Testis (tissue), 3 donors: ENCODE results near the gene PHGDH. TPM values are rescaled to one million over a fixed set of nuclear protein-coding genes. Genes with fewer than 3 reads are reported as not detected.
A peak's percentile ranks its signal among the peaks of the same experiment; 100 is the strongest.

Source experiments
- DNase-seq: peaks from one replicate; pipeline ENCODE4 v3.0.0-alpha.2; 2019
- H3K27ac ChIP-seq, 2 donors: fragments of 200-600 bp; sonication (generic); one replicate each; pipeline ENCODE4 v1.5.1; 2019
- H3K27me3 ChIP-seq: fragments of 200-600 bp; sonication (generic); one replicate; pipeline ENCODE4 v1.5.1; 2019
- H3K36me3 ChIP-seq: fragments of 200-600 bp; sonication (generic); one replicate; pipeline ENCODE4 v1.5.1; 2017; ENCODE audit warnings: low read depth; ENCODE audit errors: missing control alignments
- H3K4me1 ChIP-seq: fragments of 200-600 bp; sonication (generic); one replicate; pipeline ENCODE4 v1.5.1; 2019
- H3K4me3 ChIP-seq, 2 donors: fragments of 200-600 bp; sonication (generic); one replicate each; pipeline ENCODE4 v1.5.1; 2017 to 2019
- H3K9me3 ChIP-seq: fragments of 200-600 bp; sonication (generic); one replicate; pipeline ENCODE4 v1.5.1; 2017
- POLR2A ChIP-seq: fragments of 450-650 bp; IDR thresholded peaks from one replicate; pipeline ENCODE4 v1.6.1; 2017; ENCODE audit warnings: antibody characterized with exemption, mild to moderate bottlenecking, moderate library complexity
- WGBS, 2 donors: methylation state at CpG; one replicate each; pipeline ENCODE4 v1.1.5; 2018; 5-methylcytosine and 5-hydroxymethylcytosine counted together
- intact Hi-C: fragments of 100-400 bp; cut with DNase I; formaldehyde crosslinking; loops from one replicate; pipeline ENCODE4 v1.15.1; 2023; ENCODE audit warnings: low total_unique reads
- polyA plus RNA-seq: library from polyadenylated mRNA; stranded (reverse); fragments of 350-450 nt; fragmentation: Illumina TruSeq; extraction: RNeasy Lipid Tissue Mini Kit (QIAGEN cat#74804); gene quantifications from one replicate; pipeline ENCODE4 v1.2.3, GENCODE V29; 2014; ENCODE audit warnings: low read depth, low replicate concordance; ENCODE audit not compliant: insufficient read depth
- total RNA-seq, 2 donors: library from RNA; depleted of rRNA; stranded (reverse); fragments of >200 nt; gene quantifications; one replicate each; pipeline ENCODE4 v1.2.3, GENCODE V29; 2016
- TF ChIP-seq, protein P1 (sequence below), 3 experiments: fragments of 450-650 bp in 2 of 3; fragments of 200-600 bp in 1 of 3; sonication (generic) in 1 of 3; IDR thresholded peaks; one replicate each; pipeline ENCODE4 v1.5.1; 2016 to 2019; ENCODE audit warnings: antibody characterized with exemption in 3 of 3, mild to moderate bottlenecking in 2 of 3, moderate library complexity in 1 of 3

PHGDH gene
- total and polyA plus RNA-seq, 3 donors from 2014 or later, result 85.3 to 161 (median 131) TPM

GRCh38 chr1:119715542-119715941, 3.8 kb downstream of the PHGDH start:
- intact Hi-C loops, result no loop called here
- TF ChIP-seq POLR2A, result no peak
- TF ChIP-seq, protein P1, sequence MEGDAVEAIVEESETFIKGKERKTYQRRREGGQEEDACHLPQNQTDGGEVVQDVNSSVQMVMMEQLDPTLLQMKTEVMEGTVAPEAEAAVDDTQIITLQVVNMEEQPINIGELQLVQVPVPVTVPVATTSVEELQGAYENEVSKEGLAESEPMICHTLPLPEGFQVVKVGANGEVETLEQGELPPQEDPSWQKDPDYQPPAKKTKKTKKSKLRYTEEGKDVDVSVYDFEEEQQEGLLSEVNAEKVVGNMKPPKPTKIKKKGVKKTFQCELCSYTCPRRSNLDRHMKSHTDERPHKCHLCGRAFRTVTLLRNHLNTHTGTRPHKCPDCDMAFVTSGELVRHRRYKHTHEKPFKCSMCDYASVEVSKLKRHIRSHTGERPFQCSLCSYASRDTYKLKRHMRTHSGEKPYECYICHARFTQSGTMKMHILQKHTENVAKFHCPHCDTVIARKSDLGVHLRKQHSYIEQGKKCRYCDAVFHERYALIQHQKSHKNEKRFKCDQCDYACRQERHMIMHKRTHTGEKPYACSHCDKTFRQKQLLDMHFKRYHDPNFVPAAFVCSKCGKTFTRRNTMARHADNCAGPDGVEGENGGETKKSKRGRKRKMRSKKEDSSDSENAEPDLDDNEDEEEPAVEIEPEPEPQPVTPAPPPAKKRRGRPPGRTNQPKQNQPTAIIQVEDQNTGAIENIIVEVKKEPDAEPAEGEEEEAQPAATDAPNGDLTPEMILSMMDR (IDR thresholded peaks at IDR 0.05), result no peak
- WGBS, 2 donors, result 17 to 30% methylated on average over 5 of the region's 5 CpGs
- Histone ChIP-seq H3K4me3 (no peak overlapping the region), H3K4me1 (peaks cover 33% of the 10 kb centered on the region), H3K9me3 (no peaks in the 10 kb centered on the region), H3K27me3 (no peaks in the 10 kb centered on the region), H3K27ac (peak overlapping the region in 1 of 2 donors; percentile 36), H3K36me3 (no peaks in the 10 kb centered on the region)
- DNase-seq, result peak; percentile 65

GRCh38 chr1:119718409-119718808, 6.7 kb downstream of the PHGDH start:
- H3K4me3 ChIP-seq, result no peak overlapping the region
- H3K4me1 ChIP-seq, result peaks cover 28% of the 10 kb centered on the region
- DNase-seq, result no peak
- TF ChIP-seq, protein P1 (IDR thresholded peaks at IDR 0.05), result no peak
- TF ChIP-seq POLR2A, result no peak
- H3K27ac ChIP-seq, result no peak overlapping the region
- no peaks in the 10 kb centered on the region for H3K36me3 ChIP-seq
- H3K27me3 ChIP-seq, result no peaks in the 10 kb centered on the region
- intact Hi-C loops, result no loop called here
- H3K9me3 ChIP-seq, result no peaks in the 10 kb centered on the region

GRCh38 chr1:119718972-119719371, 7.2 kb downstream of the PHGDH start:
- 87 to 96% methylated on average over 3 of the region's 3 CpGs for WGBS, 2 donors
- Histone ChIP-seq H3K4me3 (no peak overlapping the region), H3K36me3 (no peaks in the 10 kb centered on the region), H3K27ac (no peak overlapping the region), H3K9me3 (no peaks in the 10 kb centered on the region), H3K4me1 (peaks cover 23% of the 10 kb centered on the region), H3K27me3 (no peaks in the 10 kb centered on the region)
- intact Hi-C loops, result no loop called here
- TF ChIP-seq POLR2A, result no peak
- TF ChIP-seq, protein P1 (IDR thresholded peaks at IDR 0.05), result no peak
- no peak for DNase-seq

GRCh38 chr1:119720866-119721440, 9.2 kb downstream of the PHGDH start:
- Histone ChIP-seq H3K4me3 (no peak overlapping the region), H3K4me1 (peaks cover 4% of the 10 kb centered on the region), H3K9me3 (no peaks in the 10 kb centered on the region), H3K36me3 (no peaks in the 10 kb centered on the region), H3K27me3 (no peaks in the 10 kb centered on the region), H3K27ac (no peak overlapping the region)
- WGBS, 2 donors, result 94 to 96% methylated on average over 11 of the region's 11 CpGs
- DNase-seq, result no peak
- intact Hi-C loops, result no loop called here
- TF ChIP-seq, protein P1 (IDR thresholded peaks at IDR 0.05), result no peak

DNA sequence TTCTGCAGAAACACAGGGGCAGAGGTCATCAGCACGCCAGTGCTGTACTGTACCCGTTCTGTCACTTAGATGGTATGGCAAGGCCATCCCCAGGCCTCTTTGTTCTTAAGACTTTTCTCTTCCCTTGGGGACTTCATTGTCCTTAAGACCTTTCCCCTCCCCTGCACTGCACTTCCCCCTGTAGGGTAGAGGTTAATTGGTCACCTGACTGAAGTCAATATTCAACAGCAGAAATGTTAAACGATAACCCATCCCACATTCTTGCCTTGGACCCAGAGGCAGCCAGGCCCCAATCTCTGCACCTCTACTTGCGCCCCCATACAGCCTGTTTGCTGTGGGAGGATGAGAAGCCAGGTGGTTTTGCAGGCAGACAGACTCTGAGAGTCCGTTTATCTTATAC, 10.2 kb downstream of the PHGDH start:
- intact Hi-C loops, result no loop called here
- no peak for DNase-seq
- Histone ChIP-seq H3K4me1 (no peaks in the 10 kb centered on the region), H3K27me3 (no peaks in the 10 kb centered on the region), H3K36me3 (no peaks in the 10 kb centered on the region), H3K4me3 (no peak overlapping the region), H3K9me3 (no peaks in the 10 kb centered on the region), H3K27ac (no peak overlapping the region)
- TF ChIP-seq, protein P1 (IDR thresholded peaks at IDR 0.05), result no peak
- TF ChIP-seq POLR2A, result no peak
- WGBS, 2 donors, result 89% methylated on average over 5 of the region's 5 CpGs
